SK-N-MC (cell line): ENCODE results near the gene PRR5L.

Experiments used
- EZH2 ChIP-seq: fragments of 200-600 bp; sonication (generic); IDR thresholded peaks from one replicate; pipeline ENCODE4 v1.6.1; 2017; ENCODE audit warnings: antibody characterized with exemption
- FOXP2 ChIP-seq: optimal IDR thresholded peaks from 2 replicates; pipeline ENCODE3; 2011; ENCODE audit warnings: mild to moderate bottlenecking, moderate library complexity; ENCODE audit not compliant: insufficient read depth; ENCODE audit errors: extremely low read length, control extremely low read depth
- POLR2AphosphoS5 ChIP-seq: IDR thresholded peaks from 2 replicates; pipeline ENCODE4 v1.6.1; 2012; ENCODE audit warnings: mild to moderate bottlenecking, low read depth, low read length, borderline replicate concordance

DNA sequence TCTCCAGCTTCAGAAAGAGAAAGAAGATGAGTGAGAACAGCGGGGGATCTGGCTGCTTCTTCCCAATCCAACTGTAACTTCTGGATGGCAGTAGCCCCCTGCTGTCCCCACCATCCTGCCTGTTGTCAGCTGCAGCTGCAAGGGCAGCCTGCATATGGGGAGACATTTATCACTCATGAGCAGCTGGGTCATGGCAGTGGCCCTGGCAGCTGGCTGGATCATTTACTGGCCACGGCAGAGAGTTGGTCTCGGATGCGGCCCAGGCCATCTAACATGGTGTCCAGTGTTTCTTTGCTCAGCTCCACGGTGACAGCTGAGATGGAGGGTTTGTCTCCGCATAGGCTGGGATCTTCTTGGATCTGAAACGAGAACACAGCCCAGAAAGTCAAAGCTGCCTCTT, 21.7 kb upstream of the PRR5L start:
- no peak for TF ChIP-seq EZH2
- TF ChIP-seq POLR2AphosphoS5 = no peak
- TF ChIP-seq FOXP2 = no peak
